Measurements from ENCODE around the gene OGFOD2. TPM values are rescaled to one million over a fixed set of nuclear protein-coding genes. Genes with fewer than 3 reads are reported as not detected.

Gene OGFOD2
- total RNA-seq, 1 experiment from 2014 or later: 35.6 TPM

DNA sequence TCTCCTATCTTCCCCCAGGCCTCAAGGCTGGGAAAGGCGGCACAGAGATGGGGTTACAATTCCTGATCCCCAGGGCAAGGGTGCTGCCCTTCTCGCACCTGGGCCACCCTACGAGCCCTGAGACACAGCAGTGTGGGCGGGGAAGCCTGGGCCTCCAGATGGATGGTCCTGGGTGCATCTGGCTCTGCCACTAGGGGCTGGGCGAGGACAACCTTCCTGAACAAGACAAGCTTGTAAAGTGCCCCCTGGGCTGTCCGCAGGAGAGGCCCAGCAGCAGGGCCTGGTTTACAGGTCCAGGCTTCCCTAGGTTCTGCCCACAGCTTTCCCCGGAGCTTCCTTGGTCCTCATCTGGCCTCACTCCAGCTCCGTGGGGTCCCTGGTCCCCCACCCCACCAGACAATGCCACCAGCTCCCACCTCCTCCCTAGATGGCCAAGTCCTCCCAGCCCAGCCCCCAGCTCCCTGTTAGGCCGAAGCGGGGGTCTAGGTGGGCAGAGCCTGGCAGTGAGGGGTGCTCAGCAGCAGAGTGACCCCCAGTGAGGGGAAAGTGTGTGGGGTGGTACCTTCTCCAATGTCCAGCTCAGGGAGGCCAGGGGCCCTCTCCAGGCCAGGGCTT, 14.3 kb downstream of the OGFOD2 start:
- DNase-seq (no peak), ATAC-seq (no peak)
- Histone ChIP-seq H3K9me3 (ENCODE audit: low read length) (no peaks in the 10 kb centered on the region), H3K27me3 (ENCODE audit: low read length) (no peaks in the 10 kb centered on the region), H3K79me2 (ENCODE audit: low read length) (no peaks in the 10 kb centered on the region), H3K4me2 (ENCODE audit: low read length) (no peak overlapping the region), H2AFZ (ENCODE audit: low read length) (no peak overlapping the region), H3K9me2 (replicated peaks; ENCODE audit: low read length) (no peaks in the 10 kb centered on the region), H3K4me3 (ENCODE audit: low read length) (no peak overlapping the region), H3K36me3 (ENCODE audit: low read depth, low read length) (no peaks in the 10 kb centered on the region), H3K27ac (ENCODE audit: low read length) (no peak overlapping the region), H3F3A (ENCODE audit: low read length, unreplicated experiment) (no peaks in the 10 kb centered on the region), H3K9ac (ENCODE audit: low read length) (no peak overlapping the region), H4K20me1 (ENCODE audit: low read length) (no peaks in the 10 kb centered on the region), H3K4me1 (ENCODE audit: insufficient read depth, low read length) (no peaks in the 10 kb centered on the region)
- CTCF ChIA-PET: interaction anchor here (0.6 kb wide), 2 partner anchors 137 to 413 kb away, joined by 3 to 4 read pairs; no protein-coding TSS in a partner anchor
- TF ChIP-seq, protein P1, sequence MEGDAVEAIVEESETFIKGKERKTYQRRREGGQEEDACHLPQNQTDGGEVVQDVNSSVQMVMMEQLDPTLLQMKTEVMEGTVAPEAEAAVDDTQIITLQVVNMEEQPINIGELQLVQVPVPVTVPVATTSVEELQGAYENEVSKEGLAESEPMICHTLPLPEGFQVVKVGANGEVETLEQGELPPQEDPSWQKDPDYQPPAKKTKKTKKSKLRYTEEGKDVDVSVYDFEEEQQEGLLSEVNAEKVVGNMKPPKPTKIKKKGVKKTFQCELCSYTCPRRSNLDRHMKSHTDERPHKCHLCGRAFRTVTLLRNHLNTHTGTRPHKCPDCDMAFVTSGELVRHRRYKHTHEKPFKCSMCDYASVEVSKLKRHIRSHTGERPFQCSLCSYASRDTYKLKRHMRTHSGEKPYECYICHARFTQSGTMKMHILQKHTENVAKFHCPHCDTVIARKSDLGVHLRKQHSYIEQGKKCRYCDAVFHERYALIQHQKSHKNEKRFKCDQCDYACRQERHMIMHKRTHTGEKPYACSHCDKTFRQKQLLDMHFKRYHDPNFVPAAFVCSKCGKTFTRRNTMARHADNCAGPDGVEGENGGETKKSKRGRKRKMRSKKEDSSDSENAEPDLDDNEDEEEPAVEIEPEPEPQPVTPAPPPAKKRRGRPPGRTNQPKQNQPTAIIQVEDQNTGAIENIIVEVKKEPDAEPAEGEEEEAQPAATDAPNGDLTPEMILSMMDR (conservative IDR thresholded peaks at IDR 0.05; ENCODE audit: low read depth, low read length): no peak
- intact Hi-C loops (cut with micrococcal nuclease): no loop called here
- no TSS peak for BruUV-seq (replicated peaks)
- POLR2A ChIA-PET (ENCODE audit: unreplicated experiment): interaction anchor here (0.6 kb wide), 2 partner anchors 431 to 595 kb away, joined by 4 to 8 read pairs; partner anchors contain the start of gene TMED2

DNA sequence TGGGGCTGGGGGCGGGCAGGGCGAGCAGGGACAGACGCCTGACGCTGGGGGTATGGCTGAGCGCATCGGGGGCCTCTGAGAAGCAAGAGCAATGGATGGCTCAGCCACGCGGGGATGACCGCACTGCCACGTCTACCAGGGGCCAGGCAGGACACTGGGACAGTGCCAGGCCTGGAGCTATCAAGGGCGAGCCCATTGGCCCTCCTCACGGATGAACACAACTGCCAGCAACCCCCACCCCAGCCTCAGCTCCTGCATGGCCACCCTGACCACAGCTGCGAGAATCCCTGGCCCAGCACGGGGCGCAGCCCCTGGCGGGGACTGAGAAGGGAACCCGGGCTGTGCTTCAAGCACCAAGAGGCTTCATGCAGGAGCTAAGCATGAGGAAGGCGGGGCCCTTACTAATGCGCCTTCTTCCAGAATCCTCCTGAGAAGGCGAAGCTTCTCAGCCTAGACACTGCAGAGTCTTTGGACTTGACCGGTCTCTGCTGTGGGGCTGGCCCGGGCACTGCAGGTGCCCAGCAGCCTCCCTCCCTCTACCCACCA, 14.9 kb downstream of the OGFOD2 start:
- no peaks in the 10 kb centered on the region for H3K9me2 ChIP-seq (replicated peaks; ENCODE audit: low read length)
- ChIA-PET CTCF (interaction anchor here (0.6 kb wide), 2 partner anchors 136 to 412 kb away, joined by 3 to 4 read pairs; no protein-coding TSS in a partner anchor), POLR2A (ENCODE audit: unreplicated experiment) (interaction anchor here (0.6 kb wide), 1 partner anchor 594 kb away, joined by 4 read pairs; the partner anchor contains the start of gene TMED2)
- H3F3A ChIP-seq (ENCODE audit: low read length, unreplicated experiment): no peaks in the 10 kb centered on the region
- H3K27ac ChIP-seq (ENCODE audit: low read length): no peak overlapping the region
- intact Hi-C loops (cut with micrococcal nuclease): no loop called here
- no peaks in the 10 kb centered on the region for H3K9me3 ChIP-seq (ENCODE audit: low read length)
- H3K4me3 ChIP-seq (ENCODE audit: low read length): no peak overlapping the region
- no peaks in the 10 kb centered on the region for H3K36me3 ChIP-seq (ENCODE audit: low read depth, low read length)
- no peak for DNase-seq
- no peak overlapping the region for H3K4me2 ChIP-seq (ENCODE audit: low read length)
- H3K27me3 ChIP-seq (ENCODE audit: low read length): no peaks in the 10 kb centered on the region
- H4K20me1 ChIP-seq (ENCODE audit: low read length): no peaks in the 10 kb centered on the region
- no peak overlapping the region for H3K9ac ChIP-seq (ENCODE audit: low read length)
- TF ChIP-seq, protein P1 (conservative IDR thresholded peaks at IDR 0.05; ENCODE audit: low read depth, low read length): no peak
- no peak for TF ChIP-seq EZH2phosphoT487 (IDR thresholded peaks at IDR 0.05; ENCODE audit: borderline replicate concordance, low read length)
- TF ChIP-seq EZH2 (IDR thresholded peaks at IDR 0.05; ENCODE audit: low read length, unreplicated experiment): no peak
- no peak for ATAC-seq
- BruUV-seq (replicated peaks): no TSS peak
- H3K4me1 ChIP-seq (ENCODE audit: insufficient read depth, low read length): no peaks in the 10 kb centered on the region
- H3K79me2 ChIP-seq (ENCODE audit: low read length): no peaks in the 10 kb centered on the region
- no peak overlapping the region for H2AFZ ChIP-seq (ENCODE audit: low read length)

DNA sequence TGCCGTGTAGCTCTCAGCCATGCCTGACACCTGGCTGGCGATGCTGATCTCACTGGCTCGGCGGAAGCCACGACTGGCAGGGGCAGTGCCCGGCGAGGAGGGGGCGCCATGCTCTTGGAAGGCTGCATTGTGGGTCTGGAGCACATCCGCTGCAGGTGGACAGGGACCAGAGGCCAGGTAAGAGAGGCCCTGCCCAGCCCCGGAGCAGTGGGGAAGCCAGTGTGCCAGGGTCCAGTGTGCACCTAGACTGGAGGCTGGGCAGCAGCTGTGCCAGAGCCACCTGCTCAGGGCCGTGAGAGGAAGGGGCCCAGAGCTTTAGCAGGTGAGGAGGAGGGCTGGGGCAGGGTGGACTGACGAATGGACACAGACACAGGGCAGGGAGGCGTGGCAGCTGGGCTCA, 15.5 kb downstream of the OGFOD2 start:
- H3K36me3 ChIP-seq (ENCODE audit: low read depth, low read length): no peaks in the 10 kb centered on the region
- no peak overlapping the region for H3K4me3 ChIP-seq (ENCODE audit: low read length)
- ATAC-seq (no peak), DNase-seq (no peak)
- no peaks in the 10 kb centered on the region for H3K79me2 ChIP-seq (ENCODE audit: low read length)
- H3K9me2 ChIP-seq (replicated peaks; ENCODE audit: low read length): no peaks in the 10 kb centered on the region
- H3K4me2 ChIP-seq (ENCODE audit: low read length): no peak overlapping the region
- no peak overlapping the region for H2AFZ ChIP-seq (ENCODE audit: low read length)
- H3K27ac ChIP-seq (ENCODE audit: low read length): no peak overlapping the region
- H3K9me3 ChIP-seq (ENCODE audit: low read length): no peaks in the 10 kb centered on the region
- BruUV-seq (replicated peaks): no TSS peak
- TF ChIP-seq EZH2 (IDR thresholded peaks at IDR 0.05; ENCODE audit: low read length, unreplicated experiment) (no peak), EZH2phosphoT487 (IDR thresholded peaks at IDR 0.05; ENCODE audit: borderline replicate concordance, low read length) (no peak)
- TF ChIP-seq, protein P1 (conservative IDR thresholded peaks at IDR 0.05; ENCODE audit: low read depth, low read length): no peak
- H3K9ac ChIP-seq (ENCODE audit: low read length): no peak overlapping the region
- no peaks in the 10 kb centered on the region for H3F3A ChIP-seq (ENCODE audit: low read length, unreplicated experiment)
- POLR2A ChIA-PET (ENCODE audit: unreplicated experiment): no interaction called here
- no peaks in the 10 kb centered on the region for H4K20me1 ChIP-seq (ENCODE audit: low read length)
- CTCF ChIA-PET: no interaction called here
- intact Hi-C loops (cut with micrococcal nuclease): no loop called here
- no peaks in the 10 kb centered on the region for H3K27me3 ChIP-seq (ENCODE audit: low read length)
- H3K4me1 ChIP-seq (ENCODE audit: insufficient read depth, low read length): no peaks in the 10 kb centered on the region
